AML-193 (cell line): ENCODE data around the gene WNT16.
A peak's percentile ranks its signal among the peaks of the same experiment; 100 is the strongest.

Source experiments
- DNase-seq, 2 experiments: peaks; one replicate each; lab custom pipeline; 2025; lab: John Stamatoyannopoulos, UW

WNT16 gene

DNA sequence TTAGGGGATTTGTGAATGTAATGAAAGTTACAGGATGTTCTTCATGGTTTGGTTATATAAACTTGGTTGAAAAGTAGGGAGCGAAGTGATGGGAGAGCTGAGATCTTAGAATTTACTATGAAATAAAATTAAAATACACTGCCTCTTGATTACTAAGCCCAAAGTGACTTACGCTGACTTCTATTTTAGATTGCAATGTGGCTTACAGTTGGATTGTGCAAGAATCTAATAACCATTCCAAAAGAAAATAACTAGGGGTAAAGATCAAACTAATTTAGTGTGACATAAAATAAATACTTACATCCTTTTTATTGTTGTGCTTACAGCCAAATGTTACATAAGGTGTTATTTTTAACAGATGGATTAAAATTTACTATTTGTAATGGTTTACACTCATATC lies 15.3 kb downstream of the WNT16 start:
- DNase-seq: no peak

GRCh38 chr7:121344497-121344896 lies 15.7 kb downstream of the WNT16 start:
- DNase-seq: no peak

DNA sequence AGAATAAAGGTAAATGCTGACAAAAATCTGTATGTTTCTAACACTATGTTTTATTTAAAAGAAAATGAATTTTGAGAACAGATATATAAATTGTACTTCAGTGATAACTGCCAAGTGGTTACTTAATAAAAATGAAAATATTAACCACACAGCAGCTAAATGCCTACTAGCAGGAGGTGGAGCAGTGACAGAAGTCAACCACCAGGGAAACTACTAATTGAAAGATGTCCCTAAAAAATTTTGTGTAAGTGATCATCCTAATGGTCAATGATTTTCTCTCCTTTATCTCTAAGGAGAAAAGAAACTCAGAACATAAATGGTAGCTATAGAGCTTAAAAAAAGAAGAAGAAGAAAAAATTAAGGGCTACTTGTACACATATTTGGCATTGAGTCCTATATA lies 22.9 kb downstream of the WNT16 start:
- no peak for DNase-seq

- DNase-seq: no peak
Observed at GRCh38 chr7:121352323-121352722, 23.5 kb downstream of the WNT16 start.

GRCh38 chr7:121355574-121355973 lies 26.8 kb downstream of the WNT16 start:
- no peak for DNase-seq

- no peak for DNase-seq
Observed at GRCh38 chr7:121360564-121360963, 31.8 kb downstream of the WNT16 start.

DNA sequence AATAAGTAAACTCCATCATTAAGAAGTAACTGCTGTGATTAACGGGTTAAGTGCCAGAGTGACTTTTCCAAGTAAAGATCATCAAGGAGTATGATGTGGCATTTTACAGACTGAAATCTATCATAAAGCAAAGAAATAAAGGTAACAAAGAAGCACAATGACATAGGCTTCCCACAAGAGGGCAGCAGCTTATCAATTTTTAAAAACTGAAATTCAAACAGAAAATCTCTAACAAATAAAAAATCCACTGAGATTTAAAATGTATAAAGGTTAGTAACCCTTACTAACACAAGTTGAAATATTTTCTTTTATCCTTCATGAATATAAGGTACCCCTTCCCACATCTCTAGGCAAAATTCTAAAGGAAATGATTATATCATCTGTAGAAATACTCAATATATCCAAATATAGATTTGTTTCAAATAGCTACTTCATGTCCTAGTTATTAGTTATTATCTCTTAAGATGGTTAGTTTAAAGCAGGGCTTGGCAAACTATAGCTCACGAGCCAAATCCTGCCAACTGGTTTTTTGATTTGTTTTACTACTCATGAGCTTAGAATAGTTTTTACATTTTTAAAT lies 38.1 kb downstream of the WNT16 start:
- DNase-seq: peak; percentile 40 to 47

DNA sequence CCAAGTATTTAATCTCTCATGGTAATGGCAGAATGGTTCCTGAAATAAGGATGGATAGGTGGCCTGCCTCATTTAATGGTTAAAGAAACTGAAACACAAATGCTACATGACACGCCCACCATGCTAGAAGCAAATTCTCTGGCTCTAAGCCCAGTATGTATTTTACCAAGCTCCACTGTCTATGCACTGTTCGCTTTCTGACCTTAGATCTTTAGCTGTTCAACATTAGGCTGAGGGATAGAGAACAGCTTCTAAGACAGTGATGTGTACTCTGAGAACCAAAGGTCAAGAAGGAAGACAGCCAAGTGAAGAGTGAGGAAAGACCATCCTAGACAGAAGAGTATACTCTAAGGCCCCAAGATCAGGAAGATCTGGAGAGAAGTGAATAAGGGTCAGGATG lies 40.7 kb downstream of the WNT16 start:
- no peak for DNase-seq

DNA sequence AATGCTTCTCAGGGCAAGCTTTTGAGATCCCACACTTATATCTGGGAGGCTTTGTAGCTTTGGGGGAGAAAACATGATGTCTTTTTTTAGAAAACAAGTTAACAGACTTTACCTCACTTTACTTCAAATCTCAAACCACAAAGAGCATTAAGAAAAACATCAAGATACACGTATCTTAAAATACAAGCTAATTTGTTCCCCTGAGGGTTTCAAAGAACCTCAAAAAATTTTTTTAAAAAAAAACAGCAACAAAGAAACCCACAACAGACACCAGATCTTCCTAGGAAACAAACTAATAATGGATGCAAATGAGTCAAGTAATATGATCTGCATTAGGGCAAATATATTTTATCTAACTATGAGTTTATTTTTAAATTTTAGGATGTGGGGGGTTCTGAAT lies 42.6 kb downstream of the WNT16 start:
- no peak for DNase-seq

DNA sequence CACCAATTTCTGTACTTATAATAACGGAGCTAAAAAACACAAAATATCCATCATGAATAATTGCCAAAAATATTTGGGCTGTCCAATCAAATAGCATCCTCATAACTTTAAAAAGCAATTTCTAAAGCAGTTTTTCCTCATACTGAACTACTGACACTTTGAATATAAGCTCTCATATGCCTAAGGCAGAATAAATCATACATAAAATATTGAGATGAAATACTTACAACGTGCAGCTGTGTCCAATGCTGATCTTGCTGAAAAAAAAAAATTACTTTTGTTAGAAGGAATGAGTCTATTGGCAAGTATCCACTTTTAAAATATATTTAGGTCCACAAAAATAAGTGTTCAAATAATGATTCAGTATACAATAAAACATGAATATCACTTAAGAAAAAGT lies 43.1 kb downstream of the WNT16 start:
- DNase-seq: no peak

DNA sequence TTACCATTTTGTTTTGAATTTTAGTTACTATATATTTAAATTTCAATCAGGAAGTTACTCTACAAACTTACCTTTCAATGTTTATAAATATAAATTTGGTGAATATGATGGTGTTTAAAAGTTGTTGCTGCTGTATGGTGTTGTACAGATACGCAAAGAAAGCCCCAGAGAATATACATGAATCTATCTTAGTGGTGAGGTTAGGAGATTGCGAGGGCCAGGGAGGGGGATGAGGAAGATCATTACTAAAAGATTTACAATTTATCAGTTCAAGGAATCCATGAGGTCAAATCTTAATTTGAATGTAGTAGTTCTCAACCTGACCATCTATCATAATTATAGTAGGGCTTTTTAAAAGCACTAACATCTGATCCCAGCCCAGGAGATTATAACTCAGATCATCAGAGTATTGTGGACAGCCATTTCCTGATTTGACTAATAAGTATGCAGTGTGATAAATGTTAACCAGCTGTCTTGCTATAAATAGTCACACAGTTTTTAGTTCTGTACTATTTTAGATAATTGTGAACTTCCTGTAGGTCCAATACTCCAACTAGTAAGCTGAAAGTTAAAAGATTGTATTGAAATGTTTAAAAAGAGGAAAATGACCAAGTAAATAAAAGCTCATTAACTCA lies 43.7 kb downstream of the WNT16 start:
- DNase-seq: no peak

DNA sequence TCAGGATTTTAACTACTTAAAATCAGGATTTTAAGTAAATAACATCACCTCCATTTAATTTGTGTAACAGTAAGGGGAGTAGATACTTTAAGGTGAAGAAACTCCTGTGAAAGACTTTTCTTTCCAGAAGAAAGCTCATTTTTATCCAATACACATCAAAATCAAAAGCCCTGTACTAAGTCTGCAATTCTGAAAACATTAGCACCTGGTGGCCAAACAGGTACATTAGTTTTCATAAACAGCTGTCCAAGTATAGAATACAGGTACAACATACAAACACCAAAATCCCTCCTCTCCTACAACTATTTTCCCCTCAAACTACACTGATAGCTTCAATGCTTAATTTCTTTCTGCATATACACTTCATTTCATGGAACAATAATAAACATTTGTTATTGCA lies 44.4 kb downstream of the WNT16 start:
- DNase-seq: no peak

GRCh38 chr7:121376979-121377378 lies 48.2 kb downstream of the WNT16 start:
- no peak for DNase-seq

- DNase-seq: no peak
Observed at GRCh38 chr7:121379930-121380329, 51.1 kb downstream of the WNT16 start.

DNA sequence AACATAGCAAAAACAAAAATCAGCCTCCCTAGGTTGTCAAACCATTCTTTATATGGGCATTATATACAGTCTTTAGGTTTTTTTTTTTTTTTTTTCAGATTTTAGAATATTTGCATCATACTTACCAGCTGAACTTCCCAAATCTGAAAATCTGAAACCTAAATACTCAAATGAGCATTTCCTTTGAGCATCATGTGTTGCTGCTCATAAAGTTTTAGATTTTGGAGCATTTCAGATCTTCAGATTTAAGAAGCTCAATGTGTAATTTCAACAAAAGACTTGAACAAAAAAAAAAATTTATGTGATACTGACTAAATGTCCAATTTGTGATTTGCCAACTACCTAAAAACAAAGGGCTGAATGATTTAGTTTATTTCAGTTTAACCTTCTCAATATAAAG lies 53.7 kb downstream of the WNT16 start:
- DNase-seq: no peak

DNA sequence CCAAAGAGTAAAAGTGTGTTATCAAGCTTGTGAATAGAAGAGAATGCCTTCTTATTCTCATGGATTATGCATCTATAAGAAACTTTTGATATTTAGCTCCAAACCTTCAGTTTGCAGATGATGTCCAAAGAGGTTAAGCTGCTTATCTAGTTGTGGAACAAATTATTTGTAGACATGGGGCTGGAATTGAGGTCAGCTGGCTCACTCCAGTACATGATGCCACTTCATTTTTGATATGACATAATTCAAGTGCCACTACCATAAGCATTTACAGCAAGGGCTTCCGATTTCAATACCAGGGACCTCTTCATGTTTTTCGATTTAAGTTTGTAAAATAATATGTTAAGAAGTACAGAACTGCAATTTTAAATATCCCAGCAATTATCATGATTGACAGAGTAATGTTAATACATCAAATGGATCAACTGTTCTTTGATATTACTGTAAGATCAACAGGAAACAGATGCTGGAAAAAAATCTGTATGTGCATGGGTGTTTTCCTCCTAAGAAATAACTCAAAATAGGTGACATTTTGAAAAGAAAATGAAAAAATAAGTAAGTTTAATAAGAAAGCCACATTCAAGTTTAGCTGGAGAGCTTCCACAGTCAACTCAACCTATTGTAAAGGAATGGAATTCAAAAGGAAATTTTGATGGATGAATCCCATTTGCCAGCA lies 54.6 kb downstream of the WNT16 start:
- no peak for DNase-seq

- no peak for DNase-seq
Observed at GRCh38 chr7:121384265-121384664, 55.5 kb downstream of the WNT16 start.

DNA sequence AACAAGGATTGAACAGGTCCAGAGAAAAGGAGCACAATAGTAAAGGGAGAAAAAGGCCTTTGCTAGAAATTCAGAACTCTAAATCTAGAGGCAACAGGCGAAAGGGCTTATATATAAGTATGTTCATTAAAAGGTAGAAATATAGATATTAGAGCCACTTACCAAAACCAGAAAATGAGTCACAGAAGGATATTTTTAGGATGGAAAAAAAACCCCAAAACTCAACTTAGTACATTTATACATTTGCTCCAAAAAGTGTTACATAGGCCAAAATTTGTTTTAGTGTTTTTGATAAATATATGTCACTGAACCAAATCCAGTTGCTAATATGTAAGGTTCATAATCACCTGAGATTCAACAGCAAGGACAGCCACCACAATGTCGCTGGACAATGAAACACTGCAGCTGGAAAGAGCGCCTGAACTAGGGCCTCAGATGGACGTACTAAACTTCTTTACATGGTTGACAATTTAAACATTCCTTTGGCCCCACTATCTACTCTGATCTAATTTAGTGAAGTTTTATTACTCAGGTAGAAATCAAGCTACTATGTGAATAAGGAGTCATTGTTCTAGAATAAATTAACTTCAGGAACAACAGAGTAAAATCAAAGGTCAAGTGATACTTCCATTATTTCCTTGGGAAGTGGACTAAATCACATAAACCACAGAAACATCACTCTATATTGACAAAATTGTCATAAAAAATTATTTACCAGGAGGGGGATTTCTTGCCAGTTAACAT lies 56.4 kb downstream of the WNT16 start:
- DNase-seq: no peak

- no peak for DNase-seq
Observed at GRCh38 chr7:121385800-121386179, 57.0 kb downstream of the WNT16 start.

DNA sequence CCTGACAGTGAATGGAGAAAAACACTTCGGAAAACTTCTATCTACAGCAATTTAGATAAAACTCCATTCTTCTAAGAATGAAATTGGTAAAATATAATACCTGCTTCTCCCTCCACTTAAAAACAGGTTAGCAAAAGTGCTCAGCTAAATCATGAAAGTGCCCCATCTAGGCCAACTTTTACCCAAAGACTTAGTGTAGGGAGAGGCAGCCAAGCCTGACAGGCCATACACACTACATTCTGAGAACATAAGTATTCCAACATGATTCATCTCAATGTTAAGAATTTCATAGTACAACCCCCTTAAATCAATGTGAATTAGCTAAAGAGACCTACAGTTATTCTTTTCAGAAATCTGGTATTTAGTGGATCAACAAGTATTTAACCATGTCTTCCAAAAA lies 60.1 kb downstream of the WNT16 start:
- DNase-seq: no peak

DNA sequence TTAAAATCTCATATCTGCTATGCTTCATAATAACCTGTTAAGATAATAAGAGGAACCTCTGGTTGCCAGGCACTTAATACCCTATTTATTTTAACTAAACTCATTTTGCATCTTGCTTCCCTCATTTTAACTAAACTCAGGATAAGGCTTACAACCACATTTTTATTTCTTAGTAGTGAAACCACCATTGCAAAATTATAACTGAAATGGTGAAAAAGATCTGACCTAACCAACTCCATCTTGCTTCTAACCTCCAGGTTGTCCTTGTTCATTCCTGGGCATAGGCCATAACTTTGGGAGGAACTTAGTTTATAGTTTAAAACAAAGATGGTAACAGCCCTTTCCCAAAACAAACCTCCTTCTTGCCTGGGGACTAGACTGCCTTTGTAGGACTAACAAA lies 61.3 kb downstream of the WNT16 start:
- DNase-seq: no peak

DNA sequence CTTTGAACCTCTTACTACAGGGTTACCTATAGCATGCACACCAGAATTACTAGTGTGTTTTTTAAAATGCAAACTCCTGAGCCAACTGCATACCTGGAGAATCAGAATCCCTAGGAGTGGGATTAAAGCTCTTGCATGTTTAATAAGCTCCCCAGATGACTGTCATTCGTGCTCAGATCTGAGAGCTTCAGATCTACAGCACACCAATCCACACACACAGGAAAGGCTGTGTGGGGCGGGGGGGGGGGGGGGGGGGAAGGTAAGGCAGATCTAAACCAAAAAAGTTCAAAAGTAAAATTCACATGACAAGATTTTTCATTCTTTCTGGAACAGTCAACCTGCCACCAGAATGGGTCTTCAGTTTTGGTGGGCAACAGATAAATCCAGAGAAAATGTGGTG lies 61.8 kb downstream of the WNT16 start:
- no peak for DNase-seq
